Activated naive CD8-positive, alpha-beta T cell (primary cell): ENCODE results near the gene ARHGEF39.

ENCODE experiments used
- H3K27ac Mint-ChIP-seq: one replicate; pipeline ENCODE4 v1.8.0; 2021; ENCODE audit warnings: mixed read lengths
- H3K27me3 Mint-ChIP-seq: one replicate; pipeline ENCODE4 v1.8.0; 2021; ENCODE audit warnings: mixed read lengths
- H3K36me3 Mint-ChIP-seq: one replicate; pipeline ENCODE4 v1.8.0; 2021; ENCODE audit warnings: mixed read lengths
- H3K4me1 Mint-ChIP-seq: one replicate; pipeline ENCODE4 v1.8.0; 2021; ENCODE audit warnings: low read depth, mixed read lengths
- H3K4me3 Mint-ChIP-seq: one replicate; pipeline ENCODE4 v1.8.0; 2021; ENCODE audit warnings: mild to moderate bottlenecking, mixed read lengths
- H3K9me3 Mint-ChIP-seq: one replicate; pipeline ENCODE4 v1.8.0; 2021; ENCODE audit warnings: low read depth, mixed read lengths

Gene ARHGEF39

DNA sequence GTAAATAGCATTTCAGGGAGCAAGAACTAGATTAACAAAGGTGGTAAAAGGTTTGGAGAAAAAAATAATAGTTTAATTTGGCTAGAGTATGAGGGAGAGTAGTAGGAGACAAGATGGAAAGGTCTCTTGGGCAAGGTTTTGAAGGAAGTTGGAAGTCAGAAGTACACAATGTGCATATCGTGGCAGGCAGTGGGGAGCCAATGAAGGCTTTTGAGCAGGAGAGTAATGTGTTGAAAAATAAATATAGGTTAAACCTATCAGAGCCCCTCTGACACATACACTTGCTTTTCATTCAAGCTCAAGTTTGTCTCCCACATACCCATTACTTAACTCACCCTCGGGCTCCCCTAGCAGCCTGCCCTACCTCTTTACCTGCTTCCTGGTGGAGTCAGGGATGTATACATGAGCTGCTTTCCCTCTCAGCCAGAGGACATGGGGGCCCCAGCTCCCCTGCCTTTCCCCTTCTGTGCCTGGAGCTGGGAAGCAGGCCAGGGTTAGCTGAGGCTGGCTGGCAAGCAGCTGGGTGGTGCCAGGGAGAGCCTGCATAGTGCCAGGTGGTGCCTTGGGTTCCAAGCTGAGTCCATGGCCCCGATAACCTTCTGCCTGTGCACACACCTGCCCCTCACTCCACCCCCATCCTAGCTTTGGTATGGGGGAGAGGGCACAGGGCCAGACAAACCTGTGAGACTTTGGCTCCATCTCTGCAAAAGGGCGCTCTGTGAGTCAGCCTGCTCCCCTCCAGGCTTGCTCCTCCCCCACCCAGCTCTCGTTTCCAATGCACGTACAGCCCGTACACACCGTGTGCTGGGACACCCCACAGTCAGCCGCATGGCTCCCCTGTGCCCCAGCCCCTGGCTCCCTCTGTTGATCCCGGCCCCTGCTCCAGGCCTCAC, 8.4 kb upstream of the ARHGEF39 start, which contains the start of gene CA9:
Gene CA9 (plus strand): TSS at position 797 of the 893 bp plus-strand sequence. CDS start 32 bp downstream, at position 829.
- Mint-ChIP-seq H3K4me1 (peaks cover 10% of the 10 kb centered on the region), H3K27ac (no peak within 1 kb of the TSS), H3K4me3 (peak within 1 kb of the TSS; percentile 68), H3K27me3 (no peaks in the 10 kb centered on the region), H3K36me3 (no peaks in the 10 kb centered on the region), H3K9me3 (no peaks in the 10 kb centered on the region)

DNA sequence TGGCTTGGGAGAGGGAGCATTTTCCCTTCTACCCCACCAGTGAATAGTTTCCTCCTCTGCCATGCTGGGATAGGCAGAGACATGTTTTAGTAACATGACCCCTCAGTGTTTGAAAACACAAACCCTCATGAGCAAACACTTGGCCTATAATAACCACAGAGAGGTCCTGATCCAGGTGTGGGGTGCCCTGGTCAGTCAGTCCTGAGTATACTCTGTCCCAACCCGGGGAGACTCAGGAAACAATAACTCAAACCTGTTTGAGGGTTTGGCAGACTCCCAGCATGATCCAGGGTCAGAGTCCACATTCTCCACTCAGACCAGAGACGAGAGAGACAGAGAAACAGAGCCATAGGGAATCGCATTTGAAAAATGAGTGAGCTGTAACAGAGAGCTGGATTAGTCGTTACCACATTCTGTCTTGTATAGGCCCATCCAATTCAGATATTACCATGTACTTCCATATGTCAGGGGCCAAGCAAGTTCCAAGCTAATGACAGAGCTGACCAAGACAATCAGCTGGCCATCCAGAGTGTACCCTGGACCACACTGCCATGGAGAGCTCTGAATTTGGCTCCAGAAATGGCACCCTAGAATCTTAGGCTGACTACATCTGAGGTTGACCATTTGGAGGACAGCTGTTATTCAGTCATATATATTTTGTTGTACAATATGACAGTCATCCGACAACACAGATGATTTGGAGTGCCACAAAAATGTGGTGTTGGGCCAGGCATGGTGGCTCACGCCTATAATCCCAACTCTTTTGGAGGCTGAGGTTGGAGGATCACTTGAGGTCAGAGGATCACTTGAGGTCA, 4.5 kb upstream of the ARHGEF39 start:
- H3K4me1 Mint-ChIP-seq: peaks cover 12% of the 10 kb centered on the region
- no peaks in the 10 kb centered on the region for H3K27me3 Mint-ChIP-seq
- H3K27ac Mint-ChIP-seq: no peak overlapping the region
- H3K9me3 Mint-ChIP-seq: no peaks in the 10 kb centered on the region
- no peak overlapping the region for H3K4me3 Mint-ChIP-seq
- H3K36me3 Mint-ChIP-seq: no peaks in the 10 kb centered on the region

DNA sequence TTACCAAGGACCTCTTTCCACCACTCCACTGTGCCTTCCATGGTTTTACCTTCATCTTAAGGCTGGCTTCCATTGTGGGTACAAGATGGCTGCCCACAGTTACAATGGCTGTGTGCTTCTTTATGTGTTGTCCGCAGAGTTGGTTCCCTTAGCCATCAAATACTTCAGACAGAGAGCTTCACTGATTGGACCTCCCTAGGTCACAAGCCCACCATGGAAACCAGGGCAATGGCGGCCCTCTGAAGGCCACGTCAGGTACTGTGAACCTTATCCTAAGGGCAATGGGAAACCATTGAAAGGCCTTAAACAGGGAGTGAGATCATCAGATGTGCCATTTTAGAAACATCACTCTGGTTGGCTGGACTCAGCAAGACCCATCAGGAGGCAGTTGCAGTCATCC, 2.9 kb upstream of the ARHGEF39 start:
- Mint-ChIP-seq H3K36me3 (no peaks in the 10 kb centered on the region), H3K27me3 (no peaks in the 10 kb centered on the region), H3K4me1 (peaks cover 15% of the 10 kb centered on the region), H3K27ac (no peak overlapping the region), H3K9me3 (no peaks in the 10 kb centered on the region), H3K4me3 (no peak overlapping the region)

DNA sequence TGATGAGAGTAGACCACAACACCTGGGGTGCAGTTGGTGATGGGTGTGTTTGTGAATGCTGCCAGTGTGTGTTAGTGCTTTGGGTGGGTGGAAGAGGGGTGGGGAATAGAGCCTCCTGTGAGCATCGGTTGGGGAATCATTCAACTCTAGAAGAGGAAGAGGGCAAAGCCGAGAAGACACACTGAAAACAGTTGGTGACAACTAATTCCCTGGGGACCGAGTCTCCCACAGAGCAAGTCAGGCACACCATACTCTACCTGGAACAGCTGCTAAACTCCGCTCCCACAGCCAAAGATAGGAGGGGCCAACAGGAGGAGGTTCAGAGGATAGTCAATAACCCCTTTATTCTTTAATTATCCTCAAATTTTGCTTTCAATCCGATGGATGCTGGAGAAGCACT, 1.6 kb upstream of the ARHGEF39 start:
- Mint-ChIP-seq H3K36me3 (no peaks in the 10 kb centered on the region), H3K4me1 (peaks cover 27% of the 10 kb centered on the region), H3K27ac (no peak overlapping the region), H3K4me3 (no peak overlapping the region), H3K9me3 (no peaks in the 10 kb centered on the region), H3K27me3 (no peaks in the 10 kb centered on the region)

DNA sequence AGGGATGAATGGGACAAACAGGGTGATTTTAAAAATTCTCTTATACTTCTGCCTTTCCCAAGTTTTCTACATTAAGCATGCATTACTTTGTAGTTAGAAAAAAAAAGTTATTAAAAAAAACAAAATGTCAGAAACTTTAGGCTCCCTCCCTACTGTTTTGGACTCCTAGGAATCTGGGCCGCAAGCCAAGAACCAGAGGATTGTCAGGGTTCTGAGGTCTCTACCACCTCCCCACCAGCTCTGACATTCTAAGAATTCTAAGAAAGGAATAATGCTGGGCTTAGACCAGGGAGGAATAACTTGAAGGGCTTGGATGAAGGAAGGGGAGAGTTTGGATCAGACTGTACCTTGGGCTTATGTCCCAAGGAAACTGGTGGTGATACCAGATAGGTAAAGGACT, 1.1 kb upstream of the ARHGEF39 start:
- H3K9me3 Mint-ChIP-seq: no peaks in the 10 kb centered on the region

DNA sequence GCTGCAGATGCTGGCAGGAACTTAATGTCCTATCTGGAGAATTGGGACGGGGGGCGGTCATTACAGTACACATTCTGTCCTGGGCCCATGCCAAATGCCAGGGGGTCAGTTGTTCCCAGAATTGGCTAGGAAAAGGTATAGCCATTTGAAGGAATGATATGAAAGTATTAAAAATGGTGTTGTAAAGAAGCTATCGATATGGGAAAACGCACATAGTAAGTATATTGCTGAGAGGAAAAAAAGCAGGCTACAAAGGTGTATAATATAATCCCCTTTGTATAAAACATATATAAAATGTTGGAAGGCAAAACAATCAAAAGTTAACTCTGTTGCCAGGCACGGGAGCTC, 450 bp upstream of the ARHGEF39 start:
- peaks cover 36% of the 10 kb centered on the region for H3K4me1 Mint-ChIP-seq
- H3K4me3 Mint-ChIP-seq: peak overlapping the region; percentile 83
- no peak overlapping the region for H3K27ac Mint-ChIP-seq
- no peaks in the 10 kb centered on the region for H3K36me3 Mint-ChIP-seq
- H3K27me3 Mint-ChIP-seq: no peaks in the 10 kb centered on the region
- no peaks in the 10 kb centered on the region for H3K9me3 Mint-ChIP-seq

More for the DNA sequence above, 1.1 kb upstream of the ARHGEF39 start:
- Mint-ChIP-seq H3K4me3 (peak overlapping the region; percentile 40), H3K36me3 (no peaks in the 10 kb centered on the region), H3K4me1 (peaks cover 30% of the 10 kb centered on the region), H3K27ac (no peak overlapping the region), H3K27me3 (no peaks in the 10 kb centered on the region)

DNA sequence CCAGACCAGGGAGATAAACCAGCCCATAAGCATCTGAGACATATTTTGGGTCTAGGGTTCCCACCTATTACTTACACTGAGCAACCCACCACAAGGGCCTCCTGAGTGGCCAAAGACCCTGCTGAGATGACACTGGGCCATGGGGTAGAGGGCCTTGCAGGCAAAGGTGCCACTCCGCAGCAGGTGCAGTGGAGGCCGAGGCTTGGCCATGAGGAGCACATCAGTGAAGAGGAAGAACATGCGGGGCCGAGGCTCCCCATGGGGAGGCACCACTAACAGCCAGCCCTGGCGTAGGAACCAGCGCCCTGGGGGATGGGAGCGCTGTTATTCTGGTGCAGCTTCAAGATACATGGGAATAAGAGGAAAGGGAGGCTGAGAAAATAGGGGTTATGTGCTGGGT, 2.6 kb downstream of the ARHGEF39 start:
- Mint-ChIP-seq H3K9me3 (no peaks in the 10 kb centered on the region), H3K27me3 (no peaks in the 10 kb centered on the region), H3K27ac (peak overlapping the region; percentile 12), H3K4me3 (no peak overlapping the region), H3K36me3 (peaks cover 2% of the 10 kb centered on the region), H3K4me1 (peaks cover 60% of the 10 kb centered on the region)

DNA sequence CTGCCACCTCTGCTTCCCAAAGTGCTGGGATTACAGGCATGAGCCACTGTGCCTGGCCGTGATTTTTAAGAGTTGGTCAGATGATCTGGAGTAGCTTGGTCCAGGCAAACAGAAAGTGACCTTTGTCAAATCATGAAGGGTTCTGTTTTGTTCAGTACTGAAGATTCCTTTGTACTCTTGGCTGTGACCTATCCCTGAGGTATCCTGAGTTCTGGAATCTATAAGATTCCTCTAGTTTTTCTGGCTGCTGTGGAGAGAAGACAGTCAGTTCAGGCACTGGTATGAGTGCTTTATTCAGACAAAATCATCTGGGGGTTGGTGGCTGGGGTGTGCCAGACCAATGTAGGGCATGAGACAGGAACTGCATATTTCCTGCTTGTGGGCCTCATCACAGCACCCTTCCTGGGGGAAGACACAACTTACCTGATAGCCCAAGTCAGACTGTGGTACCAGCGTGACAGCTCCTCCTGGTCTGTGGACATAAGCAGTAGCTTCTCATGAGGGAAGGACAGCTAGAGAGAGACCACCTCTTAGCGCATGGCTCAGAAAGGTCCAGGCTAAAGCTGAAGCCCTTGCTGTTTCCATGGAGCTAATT, 3.1 kb downstream of the ARHGEF39 start:
- peaks cover 66% of the 10 kb centered on the region for H3K4me1 Mint-ChIP-seq
- H3K27me3 Mint-ChIP-seq: no peaks in the 10 kb centered on the region
- H3K27ac Mint-ChIP-seq: peak overlapping the region; percentile 89
- H3K4me3 Mint-ChIP-seq: peak overlapping the region; percentile 23
- H3K9me3 Mint-ChIP-seq: no peaks in the 10 kb centered on the region
- H3K36me3 Mint-ChIP-seq: peaks cover 2% of the 10 kb centered on the region

DNA sequence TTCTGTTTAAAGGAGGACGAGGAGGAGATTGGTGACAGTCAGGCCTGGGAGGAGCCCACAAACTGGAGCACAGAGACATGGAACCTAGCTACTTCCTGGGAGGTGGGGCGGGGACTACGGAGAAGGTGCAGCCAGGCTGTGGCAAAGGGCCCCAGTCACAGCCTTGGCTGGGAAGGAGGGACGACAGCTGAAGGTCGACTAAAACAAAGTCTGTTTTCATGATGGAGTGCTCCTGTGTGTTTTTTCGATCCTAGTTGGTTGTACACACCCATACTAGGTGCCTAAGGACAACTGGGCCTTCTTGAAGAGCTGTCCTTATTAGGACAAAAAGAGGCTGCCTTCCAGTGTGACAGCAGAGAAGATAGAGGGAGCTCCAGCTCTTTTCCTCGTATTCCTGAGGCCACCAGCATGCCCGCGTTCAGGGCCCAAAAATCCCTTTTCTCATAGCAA, 4.0 kb downstream of the ARHGEF39 start:
- no peaks in the 10 kb centered on the region for H3K9me3 Mint-ChIP-seq
- no peaks in the 10 kb centered on the region for H3K27me3 Mint-ChIP-seq
- peak overlapping the region; percentile 22 for H3K27ac Mint-ChIP-seq
- H3K4me3 Mint-ChIP-seq: peak overlapping the region; percentile 13
- peaks cover 2% of the 10 kb centered on the region for H3K36me3 Mint-ChIP-seq
- peaks cover 71% of the 10 kb centered on the region for H3K4me1 Mint-ChIP-seq

DNA sequence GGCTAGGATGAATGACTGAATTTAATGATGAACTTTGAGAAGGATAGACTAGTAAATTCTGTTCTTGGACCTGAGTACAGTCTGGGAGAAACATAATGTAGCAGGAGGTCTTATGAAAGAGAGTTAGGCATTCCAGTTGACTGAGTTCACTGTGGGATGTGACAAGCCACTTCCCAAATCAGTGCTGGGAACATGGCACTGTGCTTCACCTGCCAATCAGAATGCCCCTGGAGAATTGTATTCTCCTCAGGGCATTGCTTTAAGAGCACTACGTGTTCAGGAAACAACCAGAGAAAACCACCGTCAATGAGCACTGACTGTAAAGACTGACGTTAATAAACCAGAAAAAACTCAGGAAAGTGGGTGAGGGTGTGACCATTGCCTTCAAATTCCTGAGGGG, 5.7 kb downstream of the ARHGEF39 start:
- H3K9me3 Mint-ChIP-seq: no peaks in the 10 kb centered on the region
- peaks cover 2% of the 10 kb centered on the region for H3K36me3 Mint-ChIP-seq
- H3K4me1 Mint-ChIP-seq: peaks cover 71% of the 10 kb centered on the region
- H3K4me3 Mint-ChIP-seq: peak overlapping the region; percentile 85
- peak overlapping the region; percentile 70 for H3K27ac Mint-ChIP-seq
- no peaks in the 10 kb centered on the region for H3K27me3 Mint-ChIP-seq

DNA sequence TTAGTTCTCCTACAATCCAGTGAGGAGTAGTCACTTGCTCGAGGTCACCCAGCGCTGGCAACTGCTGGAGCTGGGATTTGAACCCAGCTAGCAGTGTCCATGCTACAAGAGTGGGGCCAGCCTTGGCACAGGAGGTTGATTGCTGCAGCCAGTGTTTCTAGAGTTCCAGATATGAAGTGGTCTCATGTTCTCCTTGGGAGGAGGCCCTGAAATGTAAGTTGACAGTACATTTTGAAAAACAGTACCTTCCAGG, 6.1 kb downstream of the ARHGEF39 start:
- Mint-ChIP-seq H3K27me3 (no peaks in the 10 kb centered on the region), H3K4me1 (peaks cover 68% of the 10 kb centered on the region), H3K36me3 (peaks cover 2% of the 10 kb centered on the region)

DNA sequence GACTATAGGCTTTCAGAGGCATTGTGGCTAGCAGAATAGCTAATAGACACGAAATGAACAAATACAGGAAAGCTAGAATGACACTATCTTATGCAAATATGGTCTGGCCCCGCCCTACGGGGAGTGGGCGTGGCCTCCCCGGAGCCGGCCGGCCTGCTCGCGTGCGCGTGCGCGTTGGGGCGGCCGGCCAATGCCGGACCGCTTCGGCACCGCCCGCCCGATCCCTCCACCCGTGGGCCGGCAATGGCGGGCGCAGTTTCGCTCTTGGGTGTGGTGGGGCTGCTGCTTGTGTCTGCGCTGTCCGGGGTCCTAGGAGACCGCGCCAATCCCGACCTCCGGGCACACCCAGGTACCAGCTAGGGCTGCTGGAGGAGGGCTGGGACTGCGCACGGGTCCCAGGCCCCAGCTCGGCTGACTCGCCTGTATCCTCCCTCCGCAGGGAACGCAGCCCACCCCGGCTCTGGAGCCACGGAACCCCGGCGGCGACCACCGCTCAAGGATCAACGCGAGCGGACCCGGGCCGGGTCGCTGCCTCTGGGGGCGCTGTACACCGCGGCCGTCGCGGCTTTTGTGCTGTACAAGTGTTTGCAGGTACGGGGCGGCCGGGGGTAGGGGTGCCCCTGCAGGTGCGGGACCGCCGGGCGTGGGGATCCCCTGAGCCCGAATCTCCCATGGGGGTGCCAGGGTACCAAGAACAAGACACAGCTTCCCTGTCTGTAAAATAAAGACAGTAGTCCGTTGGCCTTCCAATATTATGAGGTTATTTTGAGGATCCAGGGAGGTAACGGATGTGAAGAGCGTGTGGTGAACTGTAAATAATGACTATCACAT, 6.6 kb downstream of the ARHGEF39 start, which contains the start of gene CCDC107:
Gene CCDC107 (plus strand): TSS at position 156 of the 831 bp plus-strand sequence. CDS start 88 bp downstream, at position 244.
- Mint-ChIP-seq H3K4me1 (peaks cover 67% of the 10 kb centered on the region), H3K9me3 (no peaks in the 10 kb centered on the region), H3K4me3 (peak within 1 kb of the TSS; percentile 85), H3K27ac (peak within 1 kb of the TSS; percentile 99), H3K36me3 (peaks cover 2% of the 10 kb centered on the region), H3K27me3 (no peaks in the 10 kb centered on the region)

More for the DNA sequence above, 6.1 kb downstream of the ARHGEF39 start:
- Mint-ChIP-seq H3K9me3 (no peaks in the 10 kb centered on the region), H3K4me3 (peak overlapping the region; percentile 85), H3K27ac (peak overlapping the region; percentile 70)

DNA sequence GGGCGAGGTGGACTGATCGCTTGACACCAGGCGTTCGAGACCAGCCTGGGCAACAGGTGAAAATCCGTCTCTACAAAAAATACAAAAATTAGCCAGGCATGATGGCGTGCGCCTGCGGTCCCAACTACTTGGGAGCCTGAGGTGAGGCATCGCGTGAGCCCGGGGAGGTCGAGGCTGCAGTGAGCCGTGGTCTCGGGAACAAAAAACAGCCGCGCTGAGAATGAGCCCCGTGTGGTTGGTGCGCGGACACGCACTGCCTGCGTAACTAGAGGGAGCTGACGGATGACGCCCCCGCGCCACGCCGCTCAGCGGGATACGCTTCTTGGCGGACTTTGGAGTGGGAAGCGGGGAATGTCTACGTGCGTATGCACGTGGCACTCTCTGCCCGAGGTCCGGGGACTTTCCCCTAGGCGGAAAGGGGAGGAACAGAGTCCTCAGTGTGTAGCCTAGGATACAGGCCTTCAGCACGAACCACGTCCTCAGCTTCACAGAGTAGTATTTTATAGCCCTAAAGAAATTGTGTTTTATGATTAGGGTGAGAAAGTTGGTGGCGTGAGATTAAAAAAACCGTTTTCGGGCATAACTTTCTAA, 7.4 kb downstream of the ARHGEF39 start, which contains the start of gene RMRP:
Gene RMRP (minus strand): TSS at position 474 of the 591 bp plus-strand sequence.
- H3K9me3 Mint-ChIP-seq: no peaks in the 10 kb centered on the region
- H3K4me3 Mint-ChIP-seq: peak within 1 kb of the TSS; percentile 85
- peak within 1 kb of the TSS; percentile 99 for H3K27ac Mint-ChIP-seq
- H3K4me1 Mint-ChIP-seq: peaks cover 65% of the 10 kb centered on the region
- H3K27me3 Mint-ChIP-seq: no peaks in the 10 kb centered on the region
- peaks cover 2% of the 10 kb centered on the region for H3K36me3 Mint-ChIP-seq
